Ecto neural progenitor cell (in vitro differentiated cells): ENCODE measurements around the gene YWHAH.
"Not testable (repeated sequence)": the region's sequence is repeated elsewhere in the genome, so short reads cannot be mapped to it uniquely, and the experiment has no call there.

Experiments used
- DNase-seq: peaks from one replicate; pipeline ENCODE4 v3.0.0-alpha.2; 2018; ENCODE audit warnings: low spot score

Gene YWHAH

DNA sequence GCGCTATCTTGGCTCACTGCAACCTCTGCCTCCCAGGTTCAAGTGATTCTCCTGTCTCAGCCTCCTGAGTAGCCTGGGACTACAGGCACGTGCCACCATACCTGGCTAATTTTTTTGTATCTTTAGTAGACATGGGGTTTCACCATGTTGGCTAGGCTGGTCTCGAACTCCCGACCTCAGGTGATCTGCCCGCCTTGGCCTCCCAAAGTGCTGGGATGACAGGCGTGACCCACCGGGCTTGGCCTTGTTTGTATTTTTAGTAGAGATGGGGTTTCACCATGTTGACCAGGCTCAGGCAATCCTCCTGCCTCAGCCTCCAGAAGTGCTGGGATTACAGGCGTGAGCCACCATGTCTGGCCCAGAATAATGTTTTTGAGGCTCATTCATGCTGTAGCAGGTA is 37.6 kb downstream of the YWHAH start:
- DNase-seq: not testable (repeated sequence)

DNA sequence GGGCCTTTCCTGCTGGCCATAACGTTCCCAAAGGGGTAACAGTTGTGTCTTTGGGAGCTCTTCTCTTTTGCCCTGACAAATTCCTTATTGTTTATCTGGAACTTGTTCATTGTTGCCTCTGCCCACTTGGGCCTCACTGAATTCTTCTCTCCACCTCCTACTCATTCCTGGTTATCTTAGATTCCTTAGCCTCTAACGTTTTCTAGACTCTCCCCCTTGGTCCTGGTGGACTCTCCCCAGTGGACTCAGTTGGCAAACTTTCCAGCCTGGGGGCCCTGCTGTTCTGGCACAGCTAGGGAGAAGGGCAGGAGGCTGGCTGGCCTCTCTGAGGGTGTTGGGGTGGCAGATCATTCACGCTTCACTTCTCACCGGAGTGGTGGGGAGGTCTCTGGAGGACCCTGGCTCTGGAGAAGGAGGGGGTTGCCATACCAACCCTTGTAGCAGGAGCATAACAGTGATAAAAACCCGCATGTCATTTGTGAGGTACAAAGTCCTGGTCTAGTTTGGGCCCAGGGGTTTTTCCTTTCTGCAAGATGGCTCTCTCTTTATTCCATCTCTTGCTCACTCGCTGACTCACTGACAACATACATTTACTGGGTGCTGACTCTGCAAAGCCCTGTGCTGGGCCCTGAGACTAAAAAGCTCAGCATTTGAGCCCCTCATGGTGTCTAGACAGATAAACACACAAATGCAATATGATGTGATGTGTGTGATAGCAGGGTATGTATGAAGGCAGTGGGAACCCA is 39.7 kb downstream of the YWHAH start:
- no peak for DNase-seq

DNA sequence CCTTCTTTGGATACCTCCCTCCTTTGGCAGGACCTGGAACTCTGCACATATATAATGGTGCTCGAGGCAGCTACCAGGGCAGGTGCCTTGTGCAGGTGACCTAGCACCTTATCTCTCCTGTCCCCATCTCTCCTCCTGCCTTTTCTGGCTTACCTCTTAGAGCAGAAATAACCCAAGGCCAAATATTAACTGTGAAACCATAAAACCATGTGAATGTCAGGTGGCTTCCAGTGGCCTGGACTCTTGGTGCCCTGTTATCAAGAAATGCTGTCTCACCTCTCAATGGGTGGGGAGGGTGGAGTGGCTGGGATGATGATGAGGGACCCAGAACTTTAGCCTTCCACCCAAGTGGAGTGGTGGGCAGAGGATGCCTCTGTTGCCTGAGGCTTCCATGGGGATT is 42.9 kb downstream of the YWHAH start:
- no peak for DNase-seq

DNA sequence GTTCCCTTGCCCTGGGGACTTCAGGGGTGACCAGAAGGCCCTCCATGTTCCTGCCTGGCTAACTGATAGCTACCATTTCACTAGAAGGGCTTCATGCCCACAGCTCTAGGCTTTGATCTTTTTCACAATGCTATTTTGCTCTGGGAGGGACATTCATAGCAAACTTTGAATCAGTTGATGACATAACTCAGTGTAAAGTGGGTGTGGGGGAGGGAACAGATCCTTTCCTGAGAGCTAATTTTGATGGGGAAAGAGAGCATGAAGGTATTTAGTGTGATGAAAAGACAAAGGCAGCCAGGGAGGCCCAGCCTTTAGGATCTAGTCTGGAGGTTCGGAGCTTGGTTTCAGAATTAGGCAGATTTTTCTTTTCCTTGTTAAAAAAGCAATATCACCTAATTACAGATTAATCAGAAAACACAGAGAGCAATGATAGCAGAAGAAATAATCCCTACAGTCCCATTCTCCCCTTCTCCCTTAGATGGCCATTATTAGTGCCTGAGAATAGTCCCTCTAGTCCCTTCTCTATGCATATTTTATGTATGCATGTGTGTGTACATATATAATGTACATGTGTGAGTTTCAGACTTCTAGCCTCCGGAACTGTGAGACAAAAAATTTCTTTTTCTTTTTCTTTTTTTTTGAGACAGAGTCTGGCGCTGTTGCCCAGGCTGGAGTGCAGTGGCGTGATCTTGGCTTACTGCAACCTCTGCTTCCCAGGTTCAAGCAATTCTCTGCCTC is 46.9 kb downstream of the YWHAH start:
- no peak for DNase-seq

DNA sequence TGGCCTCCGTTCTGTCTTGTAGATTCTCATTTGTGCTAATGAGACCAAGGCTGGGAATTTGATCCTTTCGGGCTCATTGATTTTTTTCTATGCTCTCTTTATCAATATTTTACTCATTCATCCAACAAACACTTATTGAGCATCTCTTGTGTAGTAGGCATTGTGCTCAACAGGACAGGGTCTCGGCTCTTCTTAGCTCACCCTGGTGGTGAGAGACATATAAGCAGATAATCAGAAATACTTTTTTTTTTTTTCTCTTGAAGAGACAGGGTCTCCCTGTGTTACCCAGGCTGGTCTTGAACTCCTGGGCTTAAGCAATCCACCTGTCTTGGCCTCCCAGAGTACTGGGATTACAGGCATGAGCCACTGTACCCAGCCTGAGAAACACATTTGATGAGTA is 50.7 kb downstream of the YWHAH start:
- DNase-seq: no peak

DNA sequence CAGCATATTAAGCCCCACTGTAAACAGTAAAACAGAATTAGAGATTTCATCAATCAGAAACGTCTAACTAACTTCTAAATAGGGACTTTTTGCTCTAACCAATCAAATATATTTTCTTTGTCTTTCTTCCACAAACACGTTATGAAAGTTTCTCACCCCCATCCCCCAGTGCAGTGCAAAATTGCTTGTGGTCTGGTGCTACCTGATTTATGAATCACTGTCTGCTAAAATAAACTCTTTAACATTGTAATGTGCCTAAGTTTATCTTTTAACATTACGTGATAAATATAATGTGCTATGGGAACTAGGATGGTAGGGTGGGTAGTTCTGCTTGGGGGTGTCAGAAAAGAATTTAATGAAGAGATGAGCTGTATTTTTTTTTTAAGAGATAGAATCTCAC is 51.5 kb downstream of the YWHAH start:
- DNase-seq: no peak

DNA sequence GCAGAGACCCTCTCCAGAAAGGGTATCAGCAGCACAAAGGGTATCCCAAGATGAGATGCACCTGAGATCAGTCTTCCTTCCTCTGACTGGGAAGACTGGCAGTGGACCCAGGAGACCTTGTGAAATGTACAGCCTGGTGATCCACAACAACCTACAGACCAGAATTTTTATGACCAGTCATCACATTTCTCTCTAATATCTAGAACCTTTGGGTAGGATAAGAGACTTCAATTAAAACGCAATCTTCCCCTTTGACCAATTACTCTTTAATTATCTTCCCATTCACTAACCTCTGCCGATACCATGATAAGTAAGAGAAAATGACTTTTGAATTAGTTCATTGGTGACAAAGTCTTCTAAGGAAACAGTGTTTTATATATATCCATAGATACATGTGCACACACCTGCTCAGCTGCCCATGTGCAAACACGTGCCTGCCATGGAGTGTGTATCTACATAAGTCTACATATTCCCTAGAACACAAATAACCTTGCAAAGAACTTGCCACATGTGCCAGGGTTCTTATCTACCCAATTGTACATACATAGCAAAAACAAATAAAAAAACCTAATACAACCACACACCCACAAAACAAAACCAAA is 54.5 kb downstream of the YWHAH start:
- no peak for DNase-seq

DNA sequence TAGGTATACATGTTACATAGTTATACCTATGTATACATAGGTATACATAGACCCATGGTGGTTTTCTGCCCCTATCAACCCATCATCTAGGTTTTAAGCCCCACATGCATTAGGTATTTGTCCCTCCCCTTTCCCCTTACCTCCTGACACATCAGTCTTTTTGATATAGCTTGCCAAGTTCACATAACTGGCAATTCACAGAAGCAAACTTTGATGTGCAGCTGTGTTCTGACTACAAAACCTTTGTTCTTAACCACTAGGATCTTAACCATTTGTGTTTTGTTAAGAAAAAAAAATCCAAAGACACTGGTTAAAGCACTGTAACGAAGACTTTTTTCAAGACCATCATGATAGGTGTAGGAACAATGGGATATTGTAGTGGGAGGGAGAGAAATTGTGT is 55.8 kb downstream of the YWHAH start:
- DNase-seq: no peak

DNA sequence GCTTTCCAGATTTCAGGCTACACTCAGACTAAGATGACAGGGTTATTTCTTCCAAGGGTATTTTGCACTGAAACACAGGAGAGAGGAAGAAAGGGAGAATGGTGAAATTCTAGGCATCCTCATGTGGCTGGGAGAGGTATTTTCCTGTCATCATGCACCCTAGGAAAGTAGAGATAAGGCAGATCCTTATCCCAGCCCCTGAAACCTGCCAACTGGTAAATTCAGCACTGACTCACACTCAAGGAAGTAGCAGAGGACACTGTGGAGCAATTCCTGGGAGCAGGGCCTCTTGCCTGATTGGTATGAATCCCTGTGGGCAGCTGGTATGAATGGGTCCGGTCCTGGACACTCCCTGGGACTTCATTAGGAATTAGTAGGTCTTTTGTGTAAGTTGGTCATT is 61.1 kb downstream of the YWHAH start:
- DNase-seq: no peak
